ENCODE measurements around the gene SLC35F3. TPM values are rescaled to one million over a fixed set of nuclear protein-coding genes. Genes with fewer than 3 reads are reported as not detected.

SLC35F3 gene
- total RNA-seq, 1 donor from 2014 or later, result not detected

GRCh38 chr1:233912447-233912846, 8.0 kb downstream of the SLC35F3 start:
- Histone ChIP-seq H3K27me3 (ENCODE audit: low read depth) (peaks cover 68% of the 10 kb centered on the region), H3K9me3 (replicated peaks) (peaks cover 4% of the 10 kb centered on the region), H3K4me3 (no peak overlapping the region), H3K27ac (replicated peaks) (no peak overlapping the region), H3K36me3 (no peaks in the 10 kb centered on the region), H3K4me1 (no peaks in the 10 kb centered on the region)
- intact Hi-C loops (cut with micrococcal nuclease), result no loop called here
- no peak for DNase-seq
- TF ChIP-seq, protein P1, sequence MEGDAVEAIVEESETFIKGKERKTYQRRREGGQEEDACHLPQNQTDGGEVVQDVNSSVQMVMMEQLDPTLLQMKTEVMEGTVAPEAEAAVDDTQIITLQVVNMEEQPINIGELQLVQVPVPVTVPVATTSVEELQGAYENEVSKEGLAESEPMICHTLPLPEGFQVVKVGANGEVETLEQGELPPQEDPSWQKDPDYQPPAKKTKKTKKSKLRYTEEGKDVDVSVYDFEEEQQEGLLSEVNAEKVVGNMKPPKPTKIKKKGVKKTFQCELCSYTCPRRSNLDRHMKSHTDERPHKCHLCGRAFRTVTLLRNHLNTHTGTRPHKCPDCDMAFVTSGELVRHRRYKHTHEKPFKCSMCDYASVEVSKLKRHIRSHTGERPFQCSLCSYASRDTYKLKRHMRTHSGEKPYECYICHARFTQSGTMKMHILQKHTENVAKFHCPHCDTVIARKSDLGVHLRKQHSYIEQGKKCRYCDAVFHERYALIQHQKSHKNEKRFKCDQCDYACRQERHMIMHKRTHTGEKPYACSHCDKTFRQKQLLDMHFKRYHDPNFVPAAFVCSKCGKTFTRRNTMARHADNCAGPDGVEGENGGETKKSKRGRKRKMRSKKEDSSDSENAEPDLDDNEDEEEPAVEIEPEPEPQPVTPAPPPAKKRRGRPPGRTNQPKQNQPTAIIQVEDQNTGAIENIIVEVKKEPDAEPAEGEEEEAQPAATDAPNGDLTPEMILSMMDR (IDR thresholded peaks at IDR 0.05; ENCODE audit: borderline replicate concordance), result no peak

DNA sequence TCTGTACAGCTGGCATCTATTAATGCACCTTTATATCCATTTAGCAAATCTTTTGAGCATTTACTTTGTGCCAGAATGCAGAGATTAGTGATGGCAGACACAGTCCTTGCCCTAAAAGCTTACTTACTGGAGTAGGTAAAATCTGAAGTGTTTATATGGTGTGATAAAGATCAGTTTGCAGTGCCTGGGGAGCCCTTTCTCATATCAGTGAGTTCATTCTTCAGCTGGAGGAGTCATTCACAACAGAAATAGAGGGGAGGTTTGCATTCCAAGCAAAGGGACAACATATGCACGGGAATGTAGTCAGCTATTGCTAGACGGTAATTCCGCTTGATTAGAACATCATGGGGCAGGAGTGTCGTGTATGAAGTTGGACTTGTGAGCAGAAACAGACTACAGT, 8.4 kb downstream of the SLC35F3 start:
- TF ChIP-seq, protein P1 (IDR thresholded peaks at IDR 0.05; ENCODE audit: borderline replicate concordance), result no peak
- H3K27ac ChIP-seq (replicated peaks), result no peak overlapping the region
- peaks cover 63% of the 10 kb centered on the region for H3K27me3 ChIP-seq (ENCODE audit: low read depth)
- H3K4me3 ChIP-seq, result no peak overlapping the region
- intact Hi-C loops (cut with micrococcal nuclease), result no loop called here
- no peaks in the 10 kb centered on the region for H3K36me3 ChIP-seq
- no peak for DNase-seq
- H3K4me1 ChIP-seq, result no peaks in the 10 kb centered on the region
- H3K9me3 ChIP-seq (replicated peaks), result peaks cover 4% of the 10 kb centered on the region

DNA sequence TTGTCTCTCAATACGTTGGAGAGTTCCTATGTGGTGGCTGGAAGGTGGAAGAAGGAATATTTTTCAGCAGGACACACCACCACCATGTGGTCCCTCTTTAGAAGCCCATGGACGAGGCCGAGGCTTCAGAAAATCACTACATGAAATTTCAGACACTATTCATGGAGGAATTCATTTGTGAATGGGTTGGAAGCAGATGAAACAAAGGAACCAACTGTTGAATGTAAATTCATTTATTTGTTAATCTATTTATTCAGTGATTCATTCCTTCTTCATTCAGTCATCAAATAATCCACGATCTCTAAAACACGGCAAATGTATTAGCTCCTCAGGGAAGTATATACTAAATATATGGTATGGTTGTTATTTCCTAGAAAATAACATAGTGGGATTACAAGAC, 12.2 kb downstream of the SLC35F3 start:
- no peaks in the 10 kb centered on the region for H3K4me1 ChIP-seq

DNA sequence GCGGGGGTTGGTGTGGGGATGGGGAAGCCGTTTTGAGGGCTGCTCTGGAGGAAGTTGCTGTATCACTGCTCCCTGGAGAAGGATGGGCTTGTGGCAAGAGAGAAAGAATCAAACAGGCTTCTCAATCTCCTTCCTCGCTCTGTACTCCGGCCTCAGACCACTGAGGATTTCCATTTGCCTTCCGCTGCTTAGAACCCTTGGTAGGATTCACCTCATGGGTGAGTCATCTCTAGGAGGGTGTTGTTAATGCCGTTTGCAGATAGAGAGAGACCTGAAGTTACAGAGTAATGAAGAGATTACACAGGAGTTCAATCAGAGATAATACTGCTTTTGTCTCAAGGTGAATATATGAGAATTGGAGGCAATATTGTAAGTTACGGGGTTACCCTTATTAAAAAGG, 15.3 kb downstream of the SLC35F3 start:
- Histone ChIP-seq H3K27me3 (ENCODE audit: low read depth) (peaks cover 19% of the 10 kb centered on the region), H3K4me3 (no peak overlapping the region), H3K9me3 (replicated peaks) (peaks cover 19% of the 10 kb centered on the region), H3K27ac (replicated peaks) (no peak overlapping the region), H3K36me3 (no peaks in the 10 kb centered on the region), H3K4me1 (no peaks in the 10 kb centered on the region)
- DNase-seq, result no peak
- TF ChIP-seq, protein P1 (IDR thresholded peaks at IDR 0.05; ENCODE audit: borderline replicate concordance), result no peak
- intact Hi-C loops (cut with micrococcal nuclease), result no loop called here

More for the DNA sequence above, 12.2 kb downstream of the SLC35F3 start:
- intact Hi-C loops (cut with micrococcal nuclease), result no loop called here
- no peak overlapping the region for H3K27ac ChIP-seq (replicated peaks)
- peaks cover 40% of the 10 kb centered on the region for H3K27me3 ChIP-seq (ENCODE audit: low read depth)
- DNase-seq, result no peak
- TF ChIP-seq, protein P1 (IDR thresholded peaks at IDR 0.05; ENCODE audit: borderline replicate concordance), result no peak
- H3K9me3 ChIP-seq (replicated peaks), result peaks cover 10% of the 10 kb centered on the region
- no peaks in the 10 kb centered on the region for H3K36me3 ChIP-seq
- no peak overlapping the region for H3K4me3 ChIP-seq

DNA sequence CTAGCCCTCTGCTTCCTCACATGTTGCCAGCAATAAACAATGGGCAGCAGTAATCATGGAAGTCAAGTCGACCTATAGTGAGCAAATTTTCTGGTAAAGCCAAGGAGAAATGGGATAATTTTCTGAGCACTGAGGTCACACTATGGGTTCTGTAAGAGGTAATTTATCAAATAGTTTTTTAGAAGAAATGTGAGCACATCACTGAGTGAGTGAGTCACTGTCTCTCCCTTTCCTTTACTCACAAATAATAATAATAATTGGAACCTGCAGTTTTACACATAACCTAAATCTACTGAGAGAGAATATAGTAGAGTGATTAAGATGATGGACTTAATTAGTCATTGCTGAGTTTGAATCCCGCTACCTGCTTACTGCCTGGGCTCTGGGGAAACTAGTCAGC, 23.6 kb downstream of the SLC35F3 start:
- TF ChIP-seq, protein P1 (IDR thresholded peaks at IDR 0.05; ENCODE audit: borderline replicate concordance), result no peak
- Histone ChIP-seq H3K9me3 (replicated peaks) (no peaks in the 10 kb centered on the region), H3K4me1 (no peaks in the 10 kb centered on the region), H3K36me3 (no peaks in the 10 kb centered on the region), H3K27me3 (ENCODE audit: low read depth) (peaks cover 5% of the 10 kb centered on the region), H3K4me3 (no peak overlapping the region), H3K27ac (replicated peaks) (no peak overlapping the region)
- intact Hi-C loops (cut with micrococcal nuclease), result no loop called here
- no peak for DNase-seq

GRCh38 chr1:233933339-233933738, 28.9 kb downstream of the SLC35F3 start:
- H3K36me3 ChIP-seq, result no peaks in the 10 kb centered on the region
- no peak overlapping the region for H3K27ac ChIP-seq (replicated peaks)
- H3K4me1 ChIP-seq, result no peaks in the 10 kb centered on the region
- H3K9me3 ChIP-seq (replicated peaks), result no peaks in the 10 kb centered on the region
- peaks cover 20% of the 10 kb centered on the region for H3K27me3 ChIP-seq (ENCODE audit: low read depth)
- DNase-seq, result no peak
- TF ChIP-seq, protein P1 (IDR thresholded peaks at IDR 0.05; ENCODE audit: borderline replicate concordance), result no peak
- no peak overlapping the region for H3K4me3 ChIP-seq
- intact Hi-C loops (cut with micrococcal nuclease), result no loop called here
